GM06990 (cell line): ENCODE measurements around the gene GREB1L.

Source experiments
- DNase-seq: peaks from one replicate; pipeline ENCODE4 v3.0.0-alpha.2; 2011; ENCODE audit not compliant: insufficient read length; ENCODE audit errors: extremely low read depth
- H3K27me3 ChIP-seq: replicated peaks from 2 replicates; pipeline ENCODE4 v1.6.0; 2011; ENCODE audit warnings: low read length; ENCODE audit not compliant: control insufficient read depth, insufficient read depth
- H3K36me3 ChIP-seq: 2 replicates; pipeline ENCODE4 v1.5.1; 2011; ENCODE audit warnings: low read length; ENCODE audit not compliant: control insufficient read depth, insufficient read depth
- H3K4me3 ChIP-seq: replicated peaks from 2 replicates; pipeline ENCODE4 v1.5.1; 2011; ENCODE audit warnings: low read depth, mild to moderate bottlenecking, control low read depth, low read length
- TF ChIP-seq, protein P1 (sequence below): IDR thresholded peaks from 2 replicates; pipeline ENCODE4 v1.5.1; 2011; ENCODE audit warnings: low read length, control low read depth, mild to moderate bottlenecking, inconsistent platforms; ENCODE audit not compliant: insufficient read depth, poor library complexity, severe bottlenecking

The GREB1L gene

GRCh38 chr18:21298351-21298750 lies 56.3 kb downstream of the GREB1L start:
- TF ChIP-seq, protein P1, sequence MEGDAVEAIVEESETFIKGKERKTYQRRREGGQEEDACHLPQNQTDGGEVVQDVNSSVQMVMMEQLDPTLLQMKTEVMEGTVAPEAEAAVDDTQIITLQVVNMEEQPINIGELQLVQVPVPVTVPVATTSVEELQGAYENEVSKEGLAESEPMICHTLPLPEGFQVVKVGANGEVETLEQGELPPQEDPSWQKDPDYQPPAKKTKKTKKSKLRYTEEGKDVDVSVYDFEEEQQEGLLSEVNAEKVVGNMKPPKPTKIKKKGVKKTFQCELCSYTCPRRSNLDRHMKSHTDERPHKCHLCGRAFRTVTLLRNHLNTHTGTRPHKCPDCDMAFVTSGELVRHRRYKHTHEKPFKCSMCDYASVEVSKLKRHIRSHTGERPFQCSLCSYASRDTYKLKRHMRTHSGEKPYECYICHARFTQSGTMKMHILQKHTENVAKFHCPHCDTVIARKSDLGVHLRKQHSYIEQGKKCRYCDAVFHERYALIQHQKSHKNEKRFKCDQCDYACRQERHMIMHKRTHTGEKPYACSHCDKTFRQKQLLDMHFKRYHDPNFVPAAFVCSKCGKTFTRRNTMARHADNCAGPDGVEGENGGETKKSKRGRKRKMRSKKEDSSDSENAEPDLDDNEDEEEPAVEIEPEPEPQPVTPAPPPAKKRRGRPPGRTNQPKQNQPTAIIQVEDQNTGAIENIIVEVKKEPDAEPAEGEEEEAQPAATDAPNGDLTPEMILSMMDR: no peak
- H3K36me3 ChIP-seq: no peaks in the 10 kb centered on the region
- H3K27me3 ChIP-seq: no peaks in the 10 kb centered on the region
- H3K4me3 ChIP-seq: no peak overlapping the region
- no peak for DNase-seq

- Histone ChIP-seq H3K36me3 (no peaks in the 10 kb centered on the region), H3K27me3 (no peaks in the 10 kb centered on the region), H3K4me3 (no peak overlapping the region)
- DNase-seq: no peak
- TF ChIP-seq, protein P1: no peak
Observed at GRCh38 chr18:21300035-21300907, 58.2 kb downstream of the GREB1L start.

DNA sequence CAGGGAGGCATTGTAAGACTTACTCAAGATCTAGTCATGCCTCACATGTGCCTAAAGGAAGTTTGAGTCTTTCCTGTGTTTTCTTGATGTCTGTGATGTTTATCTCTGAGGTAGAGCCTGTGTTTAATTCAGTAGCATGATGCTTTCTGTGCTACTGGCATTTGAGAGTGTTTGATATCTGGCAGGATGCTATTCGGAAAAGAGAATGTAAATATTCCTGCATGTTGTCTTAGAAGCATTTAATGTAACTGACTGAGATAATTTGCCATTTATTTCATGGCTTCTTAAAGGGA lies 58.8 kb downstream of the GREB1L start:
- H3K36me3 ChIP-seq: no peaks in the 10 kb centered on the region
- TF ChIP-seq, protein P1: no peak
- no peaks in the 10 kb centered on the region for H3K27me3 ChIP-seq
- no peak overlapping the region for H3K4me3 ChIP-seq
- no peak for DNase-seq

GRCh38 chr18:21303445-21303844 lies 61.4 kb downstream of the GREB1L start:
- no peak for DNase-seq
- TF ChIP-seq, protein P1: no peak
- no peaks in the 10 kb centered on the region for H3K27me3 ChIP-seq
- no peak overlapping the region for H3K4me3 ChIP-seq
- no peaks in the 10 kb centered on the region for H3K36me3 ChIP-seq

GRCh38 chr18:21303895-21304294 lies 61.9 kb downstream of the GREB1L start:
- no peak for DNase-seq
- TF ChIP-seq, protein P1: no peak
- H3K27me3 ChIP-seq: no peaks in the 10 kb centered on the region

More at GRCh38 chr18:21303895-21304294, 61.9 kb downstream of the GREB1L start:
- H3K36me3 ChIP-seq: no peaks in the 10 kb centered on the region
- H3K4me3 ChIP-seq: no peak overlapping the region
